Measurements from ENCODE around the gene TMEM208. TPM values are rescaled to one million over a fixed set of nuclear protein-coding genes. Genes with fewer than 3 reads are reported as not detected.
A peak's percentile ranks its signal among the peaks of the same experiment; 100 is the strongest.

The TMEM208 gene
- total and polyA plus RNA-seq, 2 of the 13 experiments (the other 11 are each of a cell fraction or from before 2014, with no cell fraction given): 58.8 to 72.9 TPM

DNA sequence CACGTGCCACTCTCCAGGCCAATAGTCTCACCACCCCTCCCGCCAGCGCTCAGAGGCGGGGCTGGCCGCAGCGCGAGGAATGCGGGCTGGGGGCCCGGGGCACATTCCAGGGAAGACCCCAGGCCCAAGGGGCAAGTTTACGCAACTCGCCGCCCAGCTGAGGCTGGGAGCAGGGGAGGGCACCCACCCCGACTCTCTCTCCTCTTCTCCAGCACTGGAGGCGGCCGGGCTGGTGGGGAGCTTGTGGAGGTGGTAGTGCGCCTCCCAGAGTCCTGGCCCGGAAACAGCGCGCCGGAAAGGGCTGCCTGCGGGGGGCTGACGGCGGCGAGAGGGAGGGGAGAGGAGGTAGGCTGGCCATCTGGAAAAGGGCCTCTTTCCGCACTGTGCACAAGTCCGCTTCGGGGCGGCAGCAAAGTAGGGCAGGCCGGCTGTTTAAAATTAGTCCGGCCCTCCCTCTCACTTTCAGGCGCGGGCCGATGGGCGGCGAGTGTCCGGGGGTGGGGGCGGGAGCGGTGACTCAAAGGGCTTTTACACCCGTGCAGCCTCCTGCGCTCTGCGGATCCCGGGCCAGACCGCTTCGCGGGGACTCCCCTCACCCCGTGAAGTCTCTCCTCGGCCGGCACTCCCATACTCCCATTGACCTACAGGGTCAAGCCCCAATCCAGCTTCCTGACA is 19.3 kb downstream of the TMEM208 start (continued):
- TF ChIP-seq, protein P1, sequence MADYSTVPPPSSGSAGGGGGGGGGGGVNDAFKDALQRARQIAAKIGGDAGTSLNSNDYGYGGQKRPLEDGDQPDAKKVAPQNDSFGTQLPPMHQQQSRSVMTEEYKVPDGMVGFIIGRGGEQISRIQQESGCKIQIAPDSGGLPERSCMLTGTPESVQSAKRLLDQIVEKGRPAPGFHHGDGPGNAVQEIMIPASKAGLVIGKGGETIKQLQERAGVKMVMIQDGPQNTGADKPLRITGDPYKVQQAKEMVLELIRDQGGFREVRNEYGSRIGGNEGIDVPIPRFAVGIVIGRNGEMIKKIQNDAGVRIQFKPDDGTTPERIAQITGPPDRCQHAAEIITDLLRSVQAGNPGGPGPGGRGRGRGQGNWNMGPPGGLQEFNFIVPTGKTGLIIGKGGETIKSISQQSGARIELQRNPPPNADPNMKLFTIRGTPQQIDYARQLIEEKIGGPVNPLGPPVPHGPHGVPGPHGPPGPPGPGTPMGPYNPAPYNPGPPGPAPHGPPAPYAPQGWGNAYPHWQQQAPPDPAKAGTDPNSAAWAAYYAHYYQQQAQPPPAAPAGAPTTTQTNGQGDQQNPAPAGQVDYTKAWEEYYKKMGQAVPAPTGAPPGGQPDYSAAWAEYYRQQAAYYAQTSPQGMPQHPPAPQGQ (CRISPR knock-in tag; IDR thresholded peaks at IDR 0.05; ENCODE audit: borderline replicate concordance): no peak
- TF ChIP-seq ZBTB7A (CRISPR knock-in tag; IDR thresholded peaks at IDR 0.05): peak; percentile 100
- TF ChIP-seq MLLT10 (CRISPR knock-in tag; IDR thresholded peaks at IDR 0.05): no peak
- TF ChIP-seq, protein P2, sequence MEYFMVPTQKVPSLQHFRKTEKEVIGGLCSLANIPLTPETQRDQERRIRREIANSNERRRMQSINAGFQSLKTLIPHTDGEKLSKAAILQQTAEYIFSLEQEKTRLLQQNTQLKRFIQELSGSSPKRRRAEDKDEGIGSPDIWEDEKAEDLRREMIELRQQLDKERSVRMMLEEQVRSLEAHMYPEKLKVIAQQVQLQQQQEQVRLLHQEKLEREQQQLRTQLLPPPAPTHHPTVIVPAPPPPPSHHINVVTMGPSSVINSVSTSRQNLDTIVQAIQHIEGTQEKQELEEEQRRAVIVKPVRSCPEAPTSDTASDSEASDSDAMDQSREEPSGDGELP (IDR thresholded peaks at IDR 0.05; ENCODE audit: borderline replicate concordance, low read depth): peak; percentile 99
- TF ChIP-seq ZNF746 (CRISPR knock-in tag; IDR thresholded peaks at IDR 0.05): peak; percentile 84
- no peak for TF ChIP-seq NR1H2 (CRISPR knock-in tag; IDR thresholded peaks at IDR 0.05; ENCODE audit: borderline replicate concordance, low read depth)
- no peak for TF ChIP-seq ZNF562 (CRISPR knock-in tag; IDR thresholded peaks at IDR 0.05; ENCODE audit: borderline replicate concordance)
- no peak for TF ChIP-seq EHMT2 (IDR thresholded peaks at IDR 0.05; ENCODE audit: borderline replicate concordance, low read depth, low read length)
- TF ChIP-seq REPIN1 (CRISPR knock-in tag; IDR thresholded peaks at IDR 0.05; ENCODE audit: borderline replicate concordance, low read depth): peak; percentile 94
- TF ChIP-seq HMG20B (CRISPR knock-in tag; conservative IDR thresholded peaks at IDR 0.05): peak; percentile 77
- peak; percentile 51; the same call in 1 of the 2 replicates for TF ChIP-seq ONECUT2 (CRISPR knock-in tag; IDR thresholded peaks at IDR 0.05)
- no peak; the same call in 1 of the 2 replicates for TF ChIP-seq MEIS1 (CRISPR knock-in tag; IDR thresholded peaks at IDR 0.05; ENCODE audit: borderline replicate concordance)
- peak; percentile 83 for TF ChIP-seq YEATS2 (CRISPR knock-in tag; IDR thresholded peaks at IDR 0.05; ENCODE audit: borderline replicate concordance)
- TF ChIP-seq ZSCAN22 (CRISPR knock-in tag; IDR thresholded peaks at IDR 0.05): no peak
- no peak for TF ChIP-seq SMARCC2 (IDR thresholded peaks at IDR 0.05)
- TF ChIP-seq, protein P3, sequence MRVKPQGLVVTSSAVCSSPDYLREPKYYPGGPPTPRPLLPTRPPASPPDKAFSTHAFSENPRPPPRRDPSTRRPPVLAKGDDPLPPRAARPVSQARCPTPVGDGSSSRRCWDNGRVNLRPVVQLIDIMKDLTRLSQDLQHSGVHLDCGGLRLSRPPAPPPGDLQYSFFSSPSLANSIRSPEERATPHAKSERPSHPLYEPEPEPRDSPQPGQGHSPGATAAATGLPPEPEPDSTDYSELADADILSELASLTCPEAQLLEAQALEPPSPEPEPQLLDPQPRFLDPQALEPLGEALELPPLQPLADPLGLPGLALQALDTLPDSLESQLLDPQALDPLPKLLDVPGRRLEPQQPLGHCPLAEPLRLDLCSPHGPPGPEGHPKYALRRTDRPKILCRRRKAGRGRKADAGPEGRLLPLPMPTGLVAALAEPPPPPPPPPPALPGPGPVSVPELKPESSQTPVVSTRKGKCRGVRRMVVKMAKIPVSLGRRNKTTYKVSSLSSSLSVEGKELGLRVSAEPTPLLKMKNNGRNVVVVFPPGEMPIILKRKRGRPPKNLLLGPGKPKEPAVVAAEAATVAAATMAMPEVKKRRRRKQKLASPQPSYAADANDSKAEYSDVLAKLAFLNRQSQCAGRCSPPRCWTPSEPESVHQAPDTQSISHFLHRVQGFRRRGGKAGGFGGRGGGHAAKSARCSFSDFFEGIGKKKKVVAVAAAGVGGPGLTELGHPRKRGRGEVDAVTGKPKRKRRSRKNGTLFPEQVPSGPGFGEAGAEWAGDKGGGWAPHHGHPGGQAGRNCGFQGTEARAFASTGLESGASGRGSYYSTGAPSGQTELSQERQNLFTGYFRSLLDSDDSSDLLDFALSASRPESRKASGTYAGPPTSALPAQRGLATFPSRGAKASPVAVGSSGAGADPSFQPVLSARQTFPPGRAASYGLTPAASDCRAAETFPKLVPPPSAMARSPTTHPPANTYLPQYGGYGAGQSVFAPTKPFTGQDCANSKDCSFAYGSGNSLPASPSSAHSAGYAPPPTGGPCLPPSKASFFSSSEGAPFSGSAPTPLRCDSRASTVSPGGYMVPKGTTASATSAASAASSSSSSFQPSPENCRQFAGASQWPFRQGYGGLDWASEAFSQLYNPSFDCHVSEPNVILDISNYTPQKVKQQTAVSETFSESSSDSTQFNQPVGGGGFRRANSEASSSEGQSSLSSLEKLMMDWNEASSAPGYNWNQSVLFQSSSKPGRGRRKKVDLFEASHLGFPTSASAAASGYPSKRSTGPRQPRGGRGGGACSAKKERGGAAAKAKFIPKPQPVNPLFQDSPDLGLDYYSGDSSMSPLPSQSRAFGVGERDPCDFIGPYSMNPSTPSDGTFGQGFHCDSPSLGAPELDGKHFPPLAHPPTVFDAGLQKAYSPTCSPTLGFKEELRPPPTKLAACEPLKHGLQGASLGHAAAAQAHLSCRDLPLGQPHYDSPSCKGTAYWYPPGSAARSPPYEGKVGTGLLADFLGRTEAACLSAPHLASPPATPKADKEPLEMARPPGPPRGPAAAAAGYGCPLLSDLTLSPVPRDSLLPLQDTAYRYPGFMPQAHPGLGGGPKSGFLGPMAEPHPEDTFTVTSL (CRISPR knock-in tag; IDR thresholded peaks at IDR 0.05; ENCODE audit: borderline replicate concordance): peak; percentile 72
- TF ChIP-seq, protein P4, sequence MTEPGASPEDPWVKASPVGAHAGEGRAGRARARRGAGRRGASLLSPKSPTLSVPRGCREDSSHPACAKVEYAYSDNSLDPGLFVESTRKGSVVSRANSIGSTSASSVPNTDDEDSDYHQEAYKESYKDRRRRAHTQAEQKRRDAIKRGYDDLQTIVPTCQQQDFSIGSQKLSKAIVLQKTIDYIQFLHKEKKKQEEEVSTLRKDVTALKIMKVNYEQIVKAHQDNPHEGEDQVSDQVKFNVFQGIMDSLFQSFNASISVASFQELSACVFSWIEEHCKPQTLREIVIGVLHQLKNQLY (CRISPR knock-in tag; IDR thresholded peaks at IDR 0.05): peak; percentile 90
- TF ChIP-seq THYN1 (CRISPR knock-in tag; IDR thresholded peaks at IDR 0.05; ENCODE audit: borderline replicate concordance, low read depth): no peak
- TF ChIP-seq, protein P5, sequence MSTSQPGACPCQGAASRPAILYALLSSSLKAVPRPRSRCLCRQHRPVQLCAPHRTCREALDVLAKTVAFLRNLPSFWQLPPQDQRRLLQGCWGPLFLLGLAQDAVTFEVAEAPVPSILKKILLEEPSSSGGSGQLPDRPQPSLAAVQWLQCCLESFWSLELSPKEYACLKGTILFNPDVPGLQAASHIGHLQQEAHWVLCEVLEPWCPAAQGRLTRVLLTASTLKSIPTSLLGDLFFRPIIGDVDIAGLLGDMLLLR (CRISPR knock-in tag; IDR thresholded peaks at IDR 0.05): peak; percentile 55
- peak; percentile 80; the same call in 1 of the 2 replicates for TF ChIP-seq XBP1 (CRISPR knock-in tag; IDR thresholded peaks at IDR 0.05)

Measured in HepG2 (cell line).